Common myeloid progenitor, CD34-positive (primary cell): ENCODE measurements around the gene ZNF695.
A peak's percentile ranks its signal among the peaks of the same experiment; 100 is the strongest.
"Not testable (repeated sequence)": the region's sequence is repeated elsewhere in the genome, so short reads cannot be mapped to it uniquely, and the experiment has no call there.

Source experiments
- CTCF ChIA-PET: fragments of 350-600 bp; sonication (Branson Sonifier 250); formaldehyde crosslinking; loops from one replicate; lab custom pipeline; 2021; ENCODE audit warnings: antibody characterized with exemption; lab: Charles Lee
- POLR2A ChIA-PET: fragments of 350-600 bp; sonication (Branson Sonifier 250); formaldehyde crosslinking; loops from one replicate; lab custom pipeline; 2021; ENCODE audit warnings: antibody characterized with exemption; lab: Charles Lee
- DNase-seq, 3 donors: peaks; one replicate each; pipeline versions ENCODE4 v3.0.0 to v3.0.0-alpha.2; 2013
- H3K27ac ChIP-seq, 2 experiments: 1 replicate in 1 of 2; 2 replicates in 1 of 2; pipeline ENCODE4 v1.7.0; 2013; ENCODE audit warnings: inconsistent platforms in 2 of 2, low read length in 2 of 2, mild to moderate bottlenecking in 2 of 2, low read depth in 1 of 2, moderate library complexity in 1 of 2; ENCODE audit not compliant: severe bottlenecking in 2 of 2, insufficient read depth in 1 of 2, poor library complexity in 1 of 2
- H3K27me3 ChIP-seq, 5 experiments: replicated peaks in 2 of 5; 1 replicate in 3 of 5; 2 replicates in 2 of 5; pipeline versions ENCODE4 v1.6.1 to v1.7.0; 2013; ENCODE audit warnings: low read length in 4 of 5, mild to moderate bottlenecking in 2 of 5, moderate library complexity in 2 of 5, inconsistent platforms in 1 of 5; ENCODE audit not compliant: insufficient read depth in 5 of 5, control insufficient read depth in 4 of 5
- H3K36me3 ChIP-seq, 4 experiments: 1 replicate in 2 of 4; 2 replicates in 2 of 4; pipeline versions ENCODE4 v1.6.1 to v1.7.0; 2013; ENCODE audit warnings: low read length in 3 of 4, control low read depth in 1 of 4, mild to moderate bottlenecking in 1 of 4; ENCODE audit not compliant: control insufficient read depth in 4 of 4, insufficient read depth in 4 of 4
- H3K4me1 ChIP-seq, 4 experiments: 1 replicate in 3 of 4; 2 replicates in 1 of 4; pipeline versions ENCODE4 v1.6.1 to v1.7.1; 2013; ENCODE audit warnings: low read length in 3 of 4, mild to moderate bottlenecking in 3 of 4, control low read depth in 1 of 4, inconsistent platforms in 1 of 4, moderate library complexity in 1 of 4; ENCODE audit not compliant: control insufficient read depth in 4 of 4, insufficient read depth in 4 of 4; ENCODE audit errors: control extremely low read depth in 1 of 4
- H3K4me3 ChIP-seq, 7 experiments: 1 replicate in 4 of 7; 2 replicates in 3 of 7; pipeline versions ENCODE4 v1.5.1 to v1.7.0; 2013; ENCODE audit warnings: mild to moderate bottlenecking in 7 of 7, low read length in 6 of 7, moderate library complexity in 6 of 7, inconsistent platforms in 2 of 7, low read depth in 2 of 7, control low read depth in 1 of 7; ENCODE audit not compliant: insufficient read depth in 4 of 7, control insufficient read depth in 1 of 7; ENCODE audit errors: extremely low read depth in 1 of 7
- H3K9me3 ChIP-seq, 5 experiments: 1 replicate in 4 of 5; 2 replicates in 1 of 5; pipeline versions ENCODE4 v1.6.1 to v1.7.1; 2013; ENCODE audit warnings: low read length in 4 of 5, mild to moderate bottlenecking in 2 of 5, inconsistent platforms in 1 of 5, low read depth in 1 of 5, moderate library complexity in 1 of 5; ENCODE audit not compliant: control insufficient read depth in 4 of 5, insufficient read depth in 2 of 5; ENCODE audit errors: control extremely low read depth in 1 of 5
- WGBS: methylation state at CpG from one replicate; pipeline ENCODE4 v1.1.5; 2013; ENCODE audit not compliant: insufficient coverage; 5-methylcytosine and 5-hydroxymethylcytosine counted together

The ZNF695 gene

DNA sequence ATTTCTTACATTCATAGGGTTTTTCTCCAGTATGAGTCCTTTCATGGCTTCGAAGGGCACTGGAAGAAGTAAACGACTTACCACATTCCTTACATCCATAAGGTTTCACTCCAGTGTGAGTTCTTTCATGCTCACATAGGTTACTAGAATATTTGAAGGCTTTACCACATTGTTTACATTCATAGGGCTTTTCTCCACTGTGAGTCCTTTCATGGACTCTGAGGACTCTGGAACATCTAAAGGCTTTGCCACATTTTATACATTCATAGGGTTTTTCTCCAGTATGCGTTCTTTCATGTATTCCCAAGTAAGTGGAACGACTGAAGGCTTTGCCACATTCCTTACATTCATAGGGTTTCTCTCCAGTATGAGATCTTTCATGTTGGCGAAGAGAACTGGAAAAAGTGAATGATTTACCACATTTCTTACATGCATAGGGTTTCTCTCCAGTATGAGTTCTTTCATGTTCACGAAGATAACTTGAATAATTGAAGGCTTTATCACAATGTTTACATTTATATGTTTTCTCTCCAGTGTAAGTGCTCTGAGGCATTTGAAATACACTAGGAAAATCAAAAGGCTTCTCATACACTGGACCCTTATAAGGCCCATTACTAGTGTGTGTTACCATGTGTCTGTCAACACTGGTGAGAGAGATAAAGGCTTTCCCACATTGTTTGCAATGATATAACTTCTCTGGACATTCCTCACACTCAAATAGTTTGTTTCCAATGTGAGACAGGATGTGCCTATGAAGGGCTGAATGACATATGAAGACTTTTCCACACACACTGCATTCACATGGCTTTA is 29.9 kb upstream of the ZNF695 start:
- Histone ChIP-seq H3K9me3 (peaks cover 23 to 89% (median 44%) of the 10 kb centered on the region in 5 experiments), H3K27ac (no peak overlapping the region), H3K27me3 (no peaks in the 10 kb centered on the region), H3K4me3 (peak overlapping the region in 1 of 7 experiments; percentile 10), H3K4me1 (no peaks in the 10 kb centered on the region), H3K36me3 (peaks cover 35 to 69% (median 49%) of the 10 kb centered on the region in 4 experiments)
- 97% methylated on average over 4 of the region's 6 CpGs for WGBS
- DNase-seq: no peak
- ChIA-PET POLR2A (no interaction called here), CTCF (no interaction called here)

DNA sequence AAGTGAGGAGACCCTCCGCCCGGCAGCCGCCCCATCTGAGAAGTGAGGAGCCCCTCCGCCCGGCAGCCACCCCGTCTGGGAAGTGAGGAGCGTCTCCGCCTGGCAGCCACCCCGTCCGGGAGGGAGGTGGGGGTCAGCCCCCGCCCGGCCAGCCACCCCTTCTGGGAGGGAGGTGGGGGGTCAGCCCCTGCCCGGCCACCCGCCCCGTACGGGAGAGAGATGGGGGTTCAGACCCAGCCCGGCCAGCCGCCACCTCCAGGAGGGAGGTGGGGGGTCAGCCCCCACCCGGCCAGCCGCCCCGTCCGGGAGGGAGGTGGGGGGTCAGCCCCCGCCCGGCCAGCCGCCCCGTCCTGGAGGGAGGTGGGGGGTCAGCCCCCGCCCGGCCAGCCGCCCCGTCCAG is 24.4 kb upstream of the ZNF695 start:
- H3K4me1 ChIP-seq, H3K4me3 ChIP-seq, H3K27me3 ChIP-seq, POLR2A ChIA-PET, DNase-seq, H3K27ac ChIP-seq, CTCF ChIA-PET: not testable (repeated sequence)
- Histone ChIP-seq H3K9me3 (peaks cover 17 to 76% (median 29%) of the 10 kb centered on the region in 5 experiments), H3K36me3 (peaks cover 24 to 38% (median 31%) of the 10 kb centered on the region in 4 experiments)
- 94% methylated on average over 3 of the region's 30 CpGs for WGBS

DNA sequence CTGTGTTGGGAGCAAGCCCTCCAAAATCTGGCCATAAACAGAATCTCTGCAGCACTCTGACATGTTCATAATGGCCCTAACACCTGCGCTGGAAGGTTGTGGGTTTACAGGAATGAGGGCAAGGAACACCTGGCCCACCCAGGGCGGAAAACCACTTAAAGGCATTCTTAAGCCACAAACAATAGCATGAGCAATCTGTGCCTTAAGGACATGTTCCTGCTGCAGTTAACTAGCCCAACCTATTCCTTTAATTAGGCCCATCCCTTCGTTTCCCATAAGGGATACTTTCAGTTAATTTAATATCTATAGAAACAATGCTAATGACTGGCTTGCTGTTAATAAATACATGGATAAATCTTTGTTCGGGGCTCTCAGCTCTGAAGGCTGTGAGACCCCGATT is 16.8 kb upstream of the ZNF695 start:
- POLR2A ChIA-PET, H3K36me3 ChIP-seq, H3K27me3 ChIP-seq, H3K27ac ChIP-seq, H3K4me1 ChIP-seq, DNase-seq, CTCF ChIA-PET, H3K4me3 ChIP-seq: not testable (repeated sequence)
- H3K9me3 ChIP-seq: peaks cover 1 to 52% (median 18%) of the 10 kb centered on the region in 5 experiments
- WGBS: no CpG with 5 or more reads among the region's 5 CpGs

DNA sequence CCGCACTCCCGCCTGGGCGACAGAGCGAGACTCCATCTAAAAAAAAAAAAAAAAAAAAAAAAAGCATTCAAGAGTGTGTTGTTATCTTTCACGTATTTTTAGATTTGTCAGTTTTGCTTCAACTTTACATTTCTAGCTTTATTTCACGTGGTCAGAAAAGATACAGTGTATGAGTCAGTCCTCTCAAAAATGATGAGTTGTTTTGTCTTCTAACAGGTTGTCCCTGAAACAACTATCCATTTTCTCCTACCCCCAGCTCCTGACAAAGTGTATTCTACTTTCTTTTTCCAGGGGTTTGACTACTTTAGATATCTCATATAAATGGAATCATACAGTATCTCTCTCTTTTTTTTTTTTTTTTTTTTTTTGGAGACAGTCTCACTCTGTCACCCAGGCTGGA is 5.5 kb upstream of the ZNF695 start:
- H3K9me3 ChIP-seq: peaks cover 2 to 16% (median 4%) of the 10 kb centered on the region in 5 experiments
- ChIA-PET CTCF (interaction anchor here (1.4 kb wide), 1 partner anchor 54 kb away, joined by 3 read pairs; no protein-coding TSS in a partner anchor), POLR2A (no interaction called here)
- H3K4me1 ChIP-seq: peaks cover 0 to under 1% (median under 1%) of the 10 kb centered on the region in 4 experiments
- DNase-seq: no peak
- no peak overlapping the region for H3K27ac ChIP-seq
- no peaks in the 10 kb centered on the region for H3K36me3 ChIP-seq
- H3K27me3 ChIP-seq: no peaks in the 10 kb centered on the region
- H3K4me3 ChIP-seq: no peak overlapping the region
- WGBS: 93% methylated on average over 5 of the region's 6 CpGs

DNA sequence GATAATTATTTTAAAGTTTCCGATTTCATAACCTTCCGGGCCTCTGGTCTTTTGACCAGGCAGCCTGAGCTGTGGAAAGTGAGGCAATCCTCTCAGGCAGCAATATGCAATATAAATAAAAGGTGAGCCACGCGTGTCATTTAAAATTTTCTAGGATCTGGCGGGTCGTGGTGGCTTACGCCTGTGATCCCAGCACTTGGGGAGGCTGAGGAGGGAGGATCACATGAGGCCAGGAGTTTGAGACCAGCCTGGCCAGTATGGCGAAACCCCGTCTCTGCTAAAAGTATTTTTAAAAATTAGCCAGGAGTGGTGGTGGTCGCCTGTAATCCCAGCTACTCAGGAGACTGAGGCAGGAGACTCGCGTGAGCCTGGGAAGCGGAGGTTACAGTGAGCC is 546 bp upstream of the ZNF695 start:
- WGBS: 91% methylated on average over 10 of the region's 13 CpGs
- H3K27ac ChIP-seq: no peak overlapping the region
- CTCF ChIA-PET: interaction anchor here (0.7 kb wide), 1 partner anchor 91 kb away, joined by 3 read pairs; no protein-coding TSS in a partner anchor
- H3K27me3 ChIP-seq: peaks cover 0 to 2% (median 0%) of the 10 kb centered on the region in 5 experiments
- H3K9me3 ChIP-seq: peaks cover 0 to 16% (median 7%) of the 10 kb centered on the region in 5 experiments
- peak overlapping the region in 6 of 7 experiments; percentile 77 to 93 (median 81) for H3K4me3 ChIP-seq
- no peak for DNase-seq
- POLR2A ChIA-PET: no interaction called here
- H3K36me3 ChIP-seq: peaks cover 0 to 3% (median 0%) of the 10 kb centered on the region in 4 experiments
- H3K4me1 ChIP-seq: peaks cover 0 to 12% (median 11%) of the 10 kb centered on the region in 4 experiments

DNA sequence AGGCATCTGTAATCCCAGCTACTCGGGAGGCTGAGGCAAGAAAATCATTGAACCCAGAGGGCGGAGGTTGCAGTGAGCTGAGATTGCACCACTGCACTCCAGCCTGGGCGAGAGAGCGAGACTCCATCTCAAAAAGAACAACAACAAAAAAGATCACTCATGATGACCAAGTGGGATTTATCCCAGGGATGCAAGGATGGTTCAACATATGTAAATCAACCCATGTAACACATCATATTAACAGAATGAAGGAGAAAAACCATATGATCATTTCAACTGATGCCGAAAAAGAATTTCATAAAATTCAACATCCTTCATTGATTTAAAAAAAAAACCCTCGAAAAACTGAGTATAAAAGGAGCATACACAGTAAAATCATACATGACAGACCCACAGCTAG is 3.8 kb downstream of the ZNF695 start:
- H3K27ac ChIP-seq, H3K27me3 ChIP-seq, POLR2A ChIA-PET, DNase-seq, CTCF ChIA-PET, H3K4me3 ChIP-seq, H3K36me3 ChIP-seq: not testable (repeated sequence)
- WGBS: no CpG with 5 or more reads among the region's 6 CpGs
- H3K4me1 ChIP-seq: peaks cover 0 to 12% (median 11%) of the 10 kb centered on the region in 4 experiments
- peaks cover 5 to 50% (median 23%) of the 10 kb centered on the region in 5 experiments for H3K9me3 ChIP-seq

DNA sequence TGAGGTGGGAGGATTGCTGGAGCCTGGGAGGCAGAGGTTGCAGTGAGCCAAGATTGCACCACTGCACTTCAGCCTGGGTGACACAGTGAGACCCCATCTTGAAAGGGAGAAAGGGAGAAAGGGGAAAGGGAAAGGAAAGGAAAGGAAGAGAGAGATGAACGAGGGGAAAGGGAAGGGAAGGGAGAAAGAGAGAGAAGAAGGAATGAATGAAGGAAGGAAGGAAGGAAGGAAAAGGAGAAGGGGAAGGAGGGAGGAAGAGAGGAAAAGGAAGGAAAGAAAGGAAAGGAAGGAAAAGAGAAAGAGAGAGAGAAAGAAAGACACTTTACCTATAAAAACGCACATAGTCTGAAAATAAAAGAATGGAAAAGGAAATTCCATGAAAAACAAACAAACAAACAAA is 18.0 kb downstream of the ZNF695 start:
- ChIA-PET POLR2A (no interaction called here), CTCF (interaction anchor here (1.0 kb wide), 1 partner anchor 30 kb away, joined by 4 read pairs; no protein-coding TSS in a partner anchor)
- Histone ChIP-seq H3K27me3 (no peaks in the 10 kb centered on the region), H3K4me1 (no peaks in the 10 kb centered on the region), H3K4me3 (no peak overlapping the region), H3K9me3 (peaks cover 15 to 84% (median 50%) of the 10 kb centered on the region in 5 experiments), H3K27ac (no peak overlapping the region), H3K36me3 (peaks cover 0 to 50% (median 19%) of the 10 kb centered on the region in 4 experiments)
- 100% methylated on average over 1 of the region's 2 CpGs for WGBS
- no peak for DNase-seq
